ENCODE results near the gene BTC.
"Not testable (repeated sequence)": the region's sequence is repeated elsewhere in the genome, so short reads cannot be mapped to it uniquely, and the experiment has no call there.

BTC gene

DNA sequence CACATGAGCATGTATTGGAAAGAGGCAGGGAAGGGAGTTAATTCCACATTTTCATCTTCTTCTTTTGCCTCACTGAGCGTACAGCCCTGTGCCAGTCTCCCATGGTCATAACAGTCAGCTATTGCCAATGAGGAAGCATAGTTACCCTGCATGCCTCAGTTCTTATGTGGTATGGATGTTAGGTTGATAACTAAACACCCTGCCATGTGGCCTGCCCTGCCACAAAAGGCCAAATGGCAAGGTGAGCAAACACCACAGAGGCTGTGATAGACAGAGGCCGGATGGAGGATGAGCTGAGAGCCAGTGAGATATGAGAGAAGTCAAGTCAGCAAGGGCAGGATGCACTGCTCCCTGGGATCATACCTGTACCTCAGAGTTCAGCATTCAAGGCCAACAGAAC lies 59.3 kb downstream of the BTC start:
- CTCF ChIA-PET, result no interaction called here
- H3K27me3 Mint-ChIP-seq, result no peaks in the 10 kb centered on the region

GRCh38 chr4:74733756-74734155 lies 60.6 kb downstream of the BTC start:
- Mint-ChIP-seq H3K36me3 (no peaks in the 10 kb centered on the region), H3K4me3 (no peak overlapping the region), H3K9me3 (no peaks in the 10 kb centered on the region), H3K27me3 (no peaks in the 10 kb centered on the region), H3K27ac (no peak overlapping the region), H3K4me1 (no peaks in the 10 kb centered on the region)
- DNase-seq, result no peak
- CTCF ChIA-PET, result no interaction called here

More for the DNA sequence above, 59.3 kb downstream of the BTC start:
- DNase-seq, result no peak
- H3K9me3 Mint-ChIP-seq, result no peaks in the 10 kb centered on the region
- H3K4me1 Mint-ChIP-seq, result no peaks in the 10 kb centered on the region
- H3K27ac Mint-ChIP-seq, result no peak overlapping the region
- H3K4me3 Mint-ChIP-seq, result no peak overlapping the region
- no peaks in the 10 kb centered on the region for H3K36me3 Mint-ChIP-seq

- Mint-ChIP-seq H3K4me3 (no peak overlapping the region), H3K36me3 (no peaks in the 10 kb centered on the region), H3K9me3 (peaks cover 3% of the 10 kb centered on the region), H3K27ac (no peak overlapping the region), H3K4me1 (no peaks in the 10 kb centered on the region), H3K27me3 (no peaks in the 10 kb centered on the region)
- CTCF ChIA-PET, result no interaction called here
- DNase-seq, result no peak
Measured at GRCh38 chr4:74724979-74725378, 69.3 kb downstream of the BTC start.

DNA sequence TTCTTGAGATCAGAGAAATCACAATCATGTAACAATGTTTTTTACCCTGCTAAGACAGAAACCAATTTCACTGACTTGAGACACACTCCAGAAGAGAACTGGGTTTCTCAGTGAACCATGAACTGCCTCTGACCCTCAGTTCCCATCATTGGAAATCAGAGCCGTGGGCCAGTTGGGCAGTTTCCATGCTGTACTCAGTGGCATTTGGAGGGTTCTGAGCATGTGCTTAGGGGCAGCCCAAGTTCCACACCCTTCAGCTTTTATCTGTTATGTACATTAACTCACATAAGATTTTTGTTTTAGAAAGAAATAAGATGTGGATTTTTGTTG lies 77.9 kb downstream of the BTC start:
- DNase-seq, result no peak
- Mint-ChIP-seq H3K36me3 (no peaks in the 10 kb centered on the region), H3K27me3 (no peaks in the 10 kb centered on the region), H3K9me3 (peaks cover 3% of the 10 kb centered on the region), H3K27ac (no peak overlapping the region), H3K4me1 (no peaks in the 10 kb centered on the region), H3K4me3 (no peak overlapping the region)
- CTCF ChIA-PET, result no interaction called here

DNA sequence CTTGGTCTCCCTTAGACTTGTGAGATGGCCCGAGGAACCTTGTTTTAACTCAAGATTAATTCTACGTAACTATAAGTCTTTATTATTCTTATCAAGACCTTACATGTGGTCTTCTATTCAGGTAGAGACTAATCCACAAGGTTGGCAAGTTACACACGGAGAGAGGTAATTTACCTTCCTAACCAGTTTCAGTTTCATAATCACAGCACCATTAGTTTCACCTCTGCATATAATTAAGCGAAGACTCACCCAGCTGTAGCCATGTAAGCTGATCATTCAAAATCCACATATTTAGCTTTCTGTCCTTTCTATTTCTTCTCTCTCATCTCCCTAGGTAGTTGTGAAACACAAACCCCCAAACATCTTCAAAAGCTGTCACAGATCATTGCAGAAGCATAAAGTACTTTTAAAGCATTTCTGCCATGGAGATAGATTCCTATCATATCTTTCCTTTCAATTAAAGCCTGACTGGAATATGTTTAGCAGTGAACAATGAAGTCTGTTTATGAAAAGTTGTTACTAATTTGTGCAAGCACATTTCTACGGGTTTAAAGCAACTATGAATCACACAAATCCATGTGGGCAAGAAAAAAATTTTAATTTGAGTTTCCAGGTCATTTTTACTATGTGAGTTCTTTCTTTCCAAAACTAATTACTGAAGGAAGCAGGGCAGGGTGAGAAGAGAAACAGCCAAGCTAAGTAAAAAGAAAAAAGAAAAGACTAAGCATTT lies 78.5 kb downstream of the BTC start:
- Mint-ChIP-seq H3K36me3 (no peaks in the 10 kb centered on the region), H3K4me1 (no peaks in the 10 kb centered on the region), H3K4me3 (no peak overlapping the region), H3K9me3 (peaks cover 3% of the 10 kb centered on the region), H3K27ac (no peak overlapping the region), H3K27me3 (no peaks in the 10 kb centered on the region)
- no peak for DNase-seq
- CTCF ChIA-PET, result no interaction called here

DNA sequence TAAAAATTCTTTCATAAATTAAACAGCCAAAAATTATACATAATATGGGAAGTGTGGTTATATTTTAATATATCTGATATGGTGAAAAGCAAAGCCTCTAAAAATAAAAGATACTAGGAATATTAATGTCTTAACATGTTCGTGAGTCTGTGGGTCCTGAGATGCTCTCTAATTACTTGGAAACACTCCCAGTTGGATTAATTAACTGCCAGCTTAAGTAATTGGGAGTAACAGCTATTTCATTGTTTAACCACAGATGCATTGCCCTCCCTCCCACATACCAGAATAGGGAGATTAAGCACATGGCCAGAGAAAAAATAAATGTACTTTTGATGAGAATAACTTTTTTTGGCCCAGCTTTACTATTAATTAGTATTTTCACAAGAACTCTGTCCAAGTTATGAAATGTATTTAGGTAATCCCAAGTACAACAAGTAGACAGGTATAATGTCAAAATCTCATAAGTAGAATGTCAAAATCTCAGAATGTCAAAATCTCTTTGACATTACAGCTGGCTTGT lies 79.7 kb downstream of the BTC start:
- Mint-ChIP-seq H3K27ac (no peak overlapping the region), H3K4me1 (no peaks in the 10 kb centered on the region), H3K36me3 (no peaks in the 10 kb centered on the region), H3K27me3 (no peaks in the 10 kb centered on the region), H3K4me3 (no peak overlapping the region), H3K9me3 (peaks cover 3% of the 10 kb centered on the region)
- CTCF ChIA-PET, result no interaction called here
- DNase-seq, result no peak

DNA sequence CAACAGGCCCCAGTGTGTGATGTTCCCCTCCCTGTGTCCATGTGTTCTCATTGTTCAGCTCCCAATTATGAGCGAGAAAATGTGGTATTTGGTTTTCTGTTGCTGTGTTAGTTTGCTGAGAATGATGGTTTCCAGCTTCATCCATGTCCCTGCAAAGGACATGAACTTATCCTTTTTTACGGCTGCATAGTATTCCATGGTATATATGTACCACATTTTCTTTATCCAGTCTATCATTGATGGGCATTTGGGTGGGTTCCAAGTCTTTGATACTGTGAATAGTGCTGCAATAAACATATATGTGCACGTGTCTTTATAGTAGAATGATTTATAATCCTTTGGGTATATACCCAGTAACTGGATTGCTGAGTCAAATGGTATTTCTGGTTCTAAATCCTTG lies 86.2 kb downstream of the BTC start:
- H3K4me1 Mint-ChIP-seq, DNase-seq, CTCF ChIA-PET, H3K36me3 Mint-ChIP-seq, H3K27ac Mint-ChIP-seq, H3K27me3 Mint-ChIP-seq, H3K9me3 Mint-ChIP-seq, H3K4me3 Mint-ChIP-seq: not testable (repeated sequence)

Measured in activated naive CD4-positive, alpha-beta T cell treated with anti-CD3 and anti-CD28 coated beads, Interleukin-2, amount 10 ng/mL, durations not matched to agents 7 days and 5 days (primary cell).